ENCODE measurements around the gene SNX30.

The SNX30 gene

DNA sequence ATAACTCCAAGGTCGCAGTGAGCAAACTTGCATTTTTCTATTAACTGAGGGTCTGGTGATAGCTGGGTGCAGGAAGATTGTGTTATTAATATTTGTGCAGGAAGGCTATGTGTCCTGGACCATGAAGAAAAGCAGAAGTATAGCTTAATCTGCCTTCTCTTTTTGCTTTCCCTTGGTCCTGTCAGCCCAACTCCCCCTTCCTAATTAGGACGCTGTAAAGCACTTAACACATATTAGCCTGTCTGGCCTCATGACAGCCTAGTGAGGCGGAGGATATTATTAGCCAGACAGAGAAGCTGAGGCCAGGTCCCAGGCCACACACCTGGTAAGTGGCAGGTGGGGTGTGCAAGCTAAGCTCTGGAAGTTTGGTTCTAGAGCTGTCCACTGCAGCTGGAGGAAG lies 110.6 kb downstream of the SNX30 start (continued):
- no peak for TF ChIP-seq ZNF169 (tag by site-specific recombination; IDR thresholded peaks at IDR 0.05)
- TF ChIP-seq ZSCAN30 (tag by site-specific recombination; IDR thresholded peaks at IDR 0.05), result no peak
- no peak for TF ChIP-seq ZNF211 (tag by site-specific recombination; IDR thresholded peaks at IDR 0.05; ENCODE audit: low read depth)
- TF ChIP-seq ZNF274 (IDR thresholded peaks at IDR 0.05; ENCODE audit: low read length), result no peak
- TF ChIP-seq ZNF274 (tag by site-specific recombination; IDR thresholded peaks at IDR 0.05; ENCODE audit: borderline replicate concordance), result no peak
- TF ChIP-seq, protein P1, sequence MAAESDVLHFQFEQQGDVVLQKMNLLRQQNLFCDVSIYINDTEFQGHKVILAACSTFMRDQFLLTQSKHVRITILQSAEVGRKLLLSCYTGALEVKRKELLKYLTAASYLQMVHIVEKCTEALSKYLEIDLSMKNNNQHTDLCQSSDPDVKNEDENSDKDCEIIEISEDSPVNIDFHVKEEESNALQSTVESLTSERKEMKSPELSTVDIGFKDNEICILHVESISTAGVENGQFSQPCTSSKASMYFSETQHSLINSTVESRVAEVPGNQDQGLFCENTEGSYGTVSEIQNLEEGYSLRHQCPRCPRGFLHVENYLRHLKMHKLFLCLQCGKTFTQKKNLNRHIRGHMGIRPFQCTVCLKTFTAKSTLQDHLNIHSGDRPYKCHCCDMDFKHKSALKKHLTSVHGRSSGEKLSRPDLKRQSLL (tag by site-specific recombination; IDR thresholded peaks at IDR 0.05), result no peak
- TF ChIP-seq SP2 (tag by site-specific recombination; IDR thresholded peaks at IDR 0.05), result no peak
- TF ChIP-seq, protein P2, sequence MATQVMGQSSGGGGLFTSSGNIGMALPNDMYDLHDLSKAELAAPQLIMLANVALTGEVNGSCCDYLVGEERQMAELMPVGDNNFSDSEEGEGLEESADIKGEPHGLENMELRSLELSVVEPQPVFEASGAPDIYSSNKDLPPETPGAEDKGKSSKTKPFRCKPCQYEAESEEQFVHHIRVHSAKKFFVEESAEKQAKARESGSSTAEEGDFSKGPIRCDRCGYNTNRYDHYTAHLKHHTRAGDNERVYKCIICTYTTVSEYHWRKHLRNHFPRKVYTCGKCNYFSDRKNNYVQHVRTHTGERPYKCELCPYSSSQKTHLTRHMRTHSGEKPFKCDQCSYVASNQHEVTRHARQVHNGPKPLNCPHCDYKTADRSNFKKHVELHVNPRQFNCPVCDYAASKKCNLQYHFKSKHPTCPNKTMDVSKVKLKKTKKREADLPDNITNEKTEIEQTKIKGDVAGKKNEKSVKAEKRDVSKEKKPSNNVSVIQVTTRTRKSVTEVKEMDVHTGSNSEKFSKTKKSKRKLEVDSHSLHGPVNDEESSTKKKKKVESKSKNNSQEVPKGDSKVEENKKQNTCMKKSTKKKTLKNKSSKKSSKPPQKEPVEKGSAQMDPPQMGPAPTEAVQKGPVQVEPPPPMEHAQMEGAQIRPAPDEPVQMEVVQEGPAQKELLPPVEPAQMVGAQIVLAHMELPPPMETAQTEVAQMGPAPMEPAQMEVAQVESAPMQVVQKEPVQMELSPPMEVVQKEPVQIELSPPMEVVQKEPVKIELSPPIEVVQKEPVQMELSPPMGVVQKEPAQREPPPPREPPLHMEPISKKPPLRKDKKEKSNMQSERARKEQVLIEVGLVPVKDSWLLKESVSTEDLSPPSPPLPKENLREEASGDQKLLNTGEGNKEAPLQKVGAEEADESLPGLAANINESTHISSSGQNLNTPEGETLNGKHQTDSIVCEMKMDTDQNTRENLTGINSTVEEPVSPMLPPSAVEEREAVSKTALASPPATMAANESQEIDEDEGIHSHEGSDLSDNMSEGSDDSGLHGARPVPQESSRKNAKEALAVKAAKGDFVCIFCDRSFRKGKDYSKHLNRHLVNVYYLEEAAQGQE (tag by site-specific recombination; IDR thresholded peaks at IDR 0.05), result no peak
- TF ChIP-seq, protein P3, sequence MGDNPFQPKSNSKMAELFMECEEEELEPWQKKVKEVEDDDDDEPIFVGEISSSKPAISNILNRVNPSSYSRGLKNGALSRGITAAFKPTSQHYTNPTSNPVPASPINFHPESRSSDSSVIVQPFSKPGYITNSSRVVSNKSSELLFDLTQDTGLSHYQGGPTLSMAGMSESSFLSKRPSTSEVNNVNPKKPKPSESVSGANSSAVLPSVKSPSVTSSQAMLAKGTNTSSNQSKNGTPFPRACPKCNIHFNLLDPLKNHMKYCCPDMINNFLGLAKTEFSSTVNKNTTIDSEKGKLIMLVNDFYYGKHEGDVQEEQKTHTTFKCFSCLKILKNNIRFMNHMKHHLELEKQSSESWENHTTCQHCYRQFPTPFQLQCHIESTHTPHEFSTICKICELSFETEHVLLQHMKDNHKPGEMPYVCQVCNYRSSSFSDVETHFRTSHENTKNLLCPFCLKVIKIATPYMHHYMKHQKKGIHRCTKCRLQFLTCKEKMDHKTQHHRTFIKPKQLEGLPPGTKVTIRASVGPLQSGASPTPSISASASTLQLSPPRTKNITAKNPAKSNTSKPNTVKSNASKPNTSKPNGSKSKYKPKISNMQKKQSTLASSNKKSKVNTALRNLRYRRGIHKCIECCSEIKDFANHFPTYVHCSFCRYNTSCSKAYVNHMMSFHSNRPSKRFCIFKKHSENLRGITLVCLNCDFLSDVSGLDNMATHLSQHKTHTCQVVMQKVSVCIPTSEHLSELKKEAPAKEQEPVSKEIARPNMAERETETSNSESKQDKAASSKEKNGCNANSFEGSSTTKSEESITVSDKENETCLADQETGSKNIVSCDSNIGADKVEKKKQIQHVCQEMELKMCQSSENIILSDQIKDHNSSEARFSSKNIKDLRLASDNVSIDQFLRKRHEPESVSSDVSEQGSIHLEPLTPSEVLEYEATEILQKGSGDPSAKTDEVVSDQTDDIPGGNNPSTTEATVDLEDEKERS (tag by site-specific recombination; IDR thresholded peaks at IDR 0.05), result no peak
- TF ChIP-seq, protein P4, sequence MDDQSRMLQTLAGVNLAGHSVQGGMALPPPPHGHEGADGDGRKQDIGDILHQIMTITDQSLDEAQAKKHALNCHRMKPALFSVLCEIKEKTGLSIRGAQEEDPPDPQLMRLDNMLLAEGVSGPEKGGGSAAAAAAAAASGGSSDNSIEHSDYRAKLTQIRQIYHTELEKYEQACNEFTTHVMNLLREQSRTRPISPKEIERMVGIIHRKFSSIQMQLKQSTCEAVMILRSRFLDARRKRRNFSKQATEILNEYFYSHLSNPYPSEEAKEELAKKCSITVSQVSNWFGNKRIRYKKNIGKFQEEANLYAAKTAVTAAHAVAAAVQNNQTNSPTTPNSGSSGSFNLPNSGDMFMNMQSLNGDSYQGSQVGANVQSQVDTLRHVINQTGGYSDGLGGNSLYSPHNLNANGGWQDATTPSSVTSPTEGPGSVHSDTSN (CRISPR knock-in tag; IDR thresholded peaks at IDR 0.05), result no peak

DNA sequence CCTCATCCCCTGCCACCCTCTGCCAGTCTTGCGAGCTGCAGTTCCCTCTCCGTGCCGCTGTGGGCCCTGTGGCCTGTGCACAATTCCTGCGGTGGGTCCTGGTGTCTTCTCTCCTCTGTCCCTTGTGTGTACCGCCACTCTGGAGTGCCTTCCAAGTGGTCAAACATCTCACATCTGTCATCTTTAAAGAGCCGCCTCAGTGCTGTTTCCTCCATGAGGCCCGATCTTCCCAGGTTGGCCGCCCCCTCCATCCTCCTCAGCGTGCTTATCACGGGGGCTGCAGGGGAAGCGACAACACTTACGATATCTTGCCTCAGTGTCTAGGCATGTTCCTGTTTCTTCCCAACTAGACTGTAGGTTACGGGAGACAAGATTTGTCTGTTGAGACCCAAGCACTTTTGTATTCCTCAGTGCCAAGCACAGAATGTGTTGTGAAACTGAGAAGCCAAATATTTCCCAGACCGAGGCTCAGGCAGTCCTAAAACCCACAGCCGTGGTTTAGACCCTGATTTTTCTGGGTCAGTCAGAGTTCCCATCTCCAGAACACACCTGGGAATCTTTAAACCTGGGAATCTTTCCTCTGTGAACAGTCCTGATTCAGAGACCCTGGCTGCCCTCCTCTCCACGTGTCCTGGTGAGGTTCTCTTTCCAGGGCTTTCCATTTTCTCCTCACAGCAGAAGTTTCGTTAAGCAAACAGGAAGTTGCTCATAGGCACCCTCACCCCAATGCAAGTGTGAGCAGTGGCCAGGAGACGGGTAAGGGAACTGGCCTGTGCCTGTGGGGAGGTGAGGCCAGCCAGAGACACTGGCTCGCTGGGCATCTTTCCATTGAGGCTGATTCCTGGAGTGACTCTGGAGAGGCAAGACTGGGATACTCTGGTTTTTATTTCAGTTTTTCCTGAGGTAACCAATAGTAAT lies 111.3 kb downstream of the SNX30 start:
- CTCF ChIA-PET, result interaction anchor here (0.7 to 1.0 kb wide), 2 partner anchors 41 to 796 kb away, joined by 3 to 4 read pairs; no protein-coding TSS in a partner anchor
- H3K27ac ChIP-seq (ENCODE audit: extremely low read depth, low read depth, low read length), result no peak overlapping the region
- H3K4me3 ChIP-seq (ENCODE audit: low read depth, low read length), result no peak overlapping the region
- no peaks in the 10 kb centered on the region for H3K4me1 ChIP-seq (ENCODE audit: control insufficient read depth, insufficient read depth, low read length)
- TF ChIP-seq, protein P5, sequence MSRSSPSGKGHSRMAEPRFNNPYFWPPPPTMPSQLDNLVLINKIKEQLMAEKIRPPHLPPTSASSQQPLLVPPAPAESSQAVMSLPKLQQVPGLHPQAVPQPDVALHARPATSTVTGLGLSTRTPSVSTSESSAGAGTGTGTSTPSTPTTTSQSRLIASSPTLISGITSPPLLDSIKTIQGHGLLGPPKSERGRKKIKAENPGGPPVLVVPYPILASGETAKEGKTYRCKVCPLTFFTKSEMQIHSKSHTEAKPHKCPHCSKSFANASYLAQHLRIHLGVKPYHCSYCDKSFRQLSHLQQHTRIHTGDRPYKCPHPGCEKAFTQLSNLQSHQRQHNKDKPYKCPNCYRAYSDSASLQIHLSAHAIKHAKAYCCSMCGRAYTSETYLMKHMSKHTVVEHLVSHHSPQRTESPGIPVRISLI (tag by site-specific recombination; IDR thresholded peaks at IDR 0.05), result no peak
- TF ChIP-seq ZFP41 (tag by site-specific recombination; IDR thresholded peaks at IDR 0.05; ENCODE audit: borderline replicate concordance) (no peak), KLF16 (tag by site-specific recombination; IDR thresholded peaks at IDR 0.05) (no peak), ZEB2 (tag by site-specific recombination; IDR thresholded peaks at IDR 0.05) (no peak), ZNF585B (tag by site-specific recombination; IDR thresholded peaks at IDR 0.05) (no peak), ZNF366 (tag by site-specific recombination; conservative IDR thresholded peaks at IDR 0.05) (no peak), SP7 (tag by site-specific recombination; IDR thresholded peaks at IDR 0.05) (no peak), ZNF433 (tag by site-specific recombination; IDR thresholded peaks at IDR 0.05; ENCODE audit: low read depth) (no peak)
- H3K36me3 ChIP-seq (ENCODE audit: control insufficient read depth in 2 of 2, insufficient read depth in 1 of 2, low read length in 2 of 2), result peaks cover 0 to 29% of the 10 kb centered on the region in 2 experiments; a peak in 2 of 3 replicates
- H3K9me3 ChIP-seq (ENCODE audit: control insufficient read depth, insufficient read depth, low read depth, low read length), result no peaks in the 10 kb centered on the region
- POLR2A ChIA-PET, result no interaction called here

All from HEK293 (cell line).